NCI-H2081 treated with DMSO at 0.1 percent for 48 hours (cell line): ENCODE data around the gene SLC36A4.
"Not testable (repeated sequence)": the region's sequence is repeated elsewhere in the genome, so short reads cannot be mapped to it uniquely, and the experiment has no call there.

Experiments used
- DNase-seq: peaks from one replicate; lab custom pipeline; 2025; lab: John Stamatoyannopoulos, UW

The SLC36A4 gene

GRCh38 chr11:93122535-93123235, 75.1 kb downstream of the SLC36A4 start:
- no peak for DNase-seq

- no peak for DNase-seq
Measured at GRCh38 chr11:93118276-93118675, 79.5 kb downstream of the SLC36A4 start.

GRCh38 chr11:93117565-93117964, 80.2 kb downstream of the SLC36A4 start:
- no peak for DNase-seq

GRCh38 chr11:93116641-93117441, 81.0 kb downstream of the SLC36A4 start:
- DNase-seq = no peak

GRCh38 chr11:93114304-93114703, 83.5 kb downstream of the SLC36A4 start:
- DNase-seq = no peak

- no peak for DNase-seq
Measured at GRCh38 chr11:93113824-93114223, 84.0 kb downstream of the SLC36A4 start.

- DNase-seq = not testable (repeated sequence)
Measured at GRCh38 chr11:93111147-93111546, 86.6 kb downstream of the SLC36A4 start.

GRCh38 chr11:93100211-93100610, 97.6 kb downstream of the SLC36A4 start:
- no peak for DNase-seq

- DNase-seq = no peak
Measured at GRCh38 chr11:93099806-93100205, 98.0 kb downstream of the SLC36A4 start.
